GM12874 (cell line): ENCODE data around the gene SHC3.

ENCODE experiments used
- TF ChIP-seq, protein P1 (sequence below): IDR thresholded peaks from 2 replicates; pipeline ENCODE4 v1.5.1; 2011; ENCODE audit warnings: low read depth, mild to moderate bottlenecking, control low read depth, low read length, moderate library complexity; ENCODE audit not compliant: insufficient read depth

The SHC3 gene

DNA sequence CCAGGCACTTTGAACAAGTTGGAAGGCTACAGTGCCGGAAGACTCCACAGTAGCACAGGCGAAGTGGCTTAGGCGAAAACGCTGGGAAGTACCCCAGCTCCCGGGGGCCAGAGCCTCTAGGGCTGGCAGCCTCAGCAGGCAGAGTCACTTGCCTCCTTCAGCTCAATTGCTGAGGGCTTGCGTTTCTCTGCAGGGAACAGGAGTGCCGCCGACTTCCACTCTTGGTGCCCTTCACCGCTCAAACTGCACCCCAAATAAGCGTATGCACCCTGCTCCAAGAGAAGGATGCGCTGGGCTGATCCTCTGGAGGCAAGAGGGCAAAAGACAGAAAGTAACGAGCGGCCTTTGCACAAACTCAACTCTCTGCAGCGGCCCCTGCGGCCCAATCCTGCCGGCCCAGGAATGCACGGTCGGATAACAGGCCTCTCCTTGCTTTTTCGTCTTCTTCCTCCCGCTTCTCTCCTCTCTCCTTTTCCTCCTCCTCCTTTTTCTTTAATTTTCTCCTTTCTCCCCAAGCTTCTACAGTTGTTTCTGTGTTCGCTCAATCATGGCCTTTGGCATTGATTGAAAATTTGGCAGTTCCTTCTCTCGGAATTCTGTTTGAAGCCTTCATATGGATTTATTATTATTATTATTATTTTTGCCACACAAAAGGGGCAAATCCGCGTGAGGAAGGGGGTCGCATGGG, 188.4 kb downstream of the SHC3 start:
- TF ChIP-seq, protein P1, sequence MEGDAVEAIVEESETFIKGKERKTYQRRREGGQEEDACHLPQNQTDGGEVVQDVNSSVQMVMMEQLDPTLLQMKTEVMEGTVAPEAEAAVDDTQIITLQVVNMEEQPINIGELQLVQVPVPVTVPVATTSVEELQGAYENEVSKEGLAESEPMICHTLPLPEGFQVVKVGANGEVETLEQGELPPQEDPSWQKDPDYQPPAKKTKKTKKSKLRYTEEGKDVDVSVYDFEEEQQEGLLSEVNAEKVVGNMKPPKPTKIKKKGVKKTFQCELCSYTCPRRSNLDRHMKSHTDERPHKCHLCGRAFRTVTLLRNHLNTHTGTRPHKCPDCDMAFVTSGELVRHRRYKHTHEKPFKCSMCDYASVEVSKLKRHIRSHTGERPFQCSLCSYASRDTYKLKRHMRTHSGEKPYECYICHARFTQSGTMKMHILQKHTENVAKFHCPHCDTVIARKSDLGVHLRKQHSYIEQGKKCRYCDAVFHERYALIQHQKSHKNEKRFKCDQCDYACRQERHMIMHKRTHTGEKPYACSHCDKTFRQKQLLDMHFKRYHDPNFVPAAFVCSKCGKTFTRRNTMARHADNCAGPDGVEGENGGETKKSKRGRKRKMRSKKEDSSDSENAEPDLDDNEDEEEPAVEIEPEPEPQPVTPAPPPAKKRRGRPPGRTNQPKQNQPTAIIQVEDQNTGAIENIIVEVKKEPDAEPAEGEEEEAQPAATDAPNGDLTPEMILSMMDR = no peak

DNA sequence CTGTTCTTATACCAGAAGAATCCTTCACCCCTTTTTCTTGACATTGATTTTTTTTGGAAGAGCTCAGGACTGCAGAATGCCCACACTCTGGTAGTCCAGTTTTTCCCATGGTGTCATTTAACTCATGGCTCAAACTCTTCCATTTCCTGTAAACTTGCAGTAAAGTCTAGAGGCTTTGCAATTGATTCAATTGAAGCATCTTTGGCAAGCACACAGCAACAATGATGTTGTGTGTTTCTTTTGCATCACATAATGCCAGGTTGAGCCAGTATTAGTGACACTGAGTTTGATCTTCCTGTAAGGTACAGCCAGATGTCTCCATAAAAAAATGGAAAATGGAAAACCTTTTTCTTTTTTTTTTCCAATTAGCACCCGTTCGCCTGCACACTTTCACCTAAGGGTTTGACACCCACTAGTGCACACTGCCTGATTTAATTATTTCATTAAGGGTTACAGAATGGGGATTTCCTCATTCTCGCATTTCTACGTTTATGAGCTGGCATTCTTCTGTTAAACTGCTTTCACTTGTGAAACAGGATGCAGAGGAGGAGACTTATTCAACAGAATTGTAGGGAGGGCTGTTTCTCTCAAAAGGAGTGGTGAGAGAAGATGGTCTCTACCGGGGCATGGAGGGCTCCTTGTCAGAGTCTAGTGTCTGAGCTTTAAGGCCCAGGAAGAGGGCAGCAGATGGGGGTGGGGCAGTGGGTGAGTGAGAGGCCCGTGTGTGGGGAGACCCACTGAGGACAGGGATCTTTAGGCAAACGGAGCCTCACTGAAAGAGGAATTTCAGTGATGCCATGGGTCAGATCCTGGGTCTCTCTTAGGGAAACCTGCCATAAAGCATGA, 189.6 kb downstream of the SHC3 start:
- TF ChIP-seq, protein P1 = no peak

DNA sequence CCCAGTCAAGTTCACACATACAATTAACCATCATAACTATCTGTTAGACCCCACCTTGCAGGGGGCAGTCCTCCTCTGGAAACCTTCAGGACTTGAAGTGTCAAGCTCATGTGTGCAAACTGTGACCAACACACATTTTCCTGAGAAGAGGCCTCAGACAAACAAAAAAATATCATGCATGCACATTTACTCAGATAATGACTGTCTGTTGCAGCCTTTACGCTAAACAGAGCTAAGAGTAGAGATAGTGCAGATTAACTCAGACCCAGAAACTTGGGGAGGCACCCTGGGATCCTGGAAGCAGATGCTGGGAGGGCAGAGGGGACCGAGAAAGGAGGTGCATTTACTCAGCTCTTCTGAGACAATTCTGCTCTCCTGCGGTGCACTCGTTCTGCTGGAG, 191.0 kb downstream of the SHC3 start:
- TF ChIP-seq, protein P1 = no peak

DNA sequence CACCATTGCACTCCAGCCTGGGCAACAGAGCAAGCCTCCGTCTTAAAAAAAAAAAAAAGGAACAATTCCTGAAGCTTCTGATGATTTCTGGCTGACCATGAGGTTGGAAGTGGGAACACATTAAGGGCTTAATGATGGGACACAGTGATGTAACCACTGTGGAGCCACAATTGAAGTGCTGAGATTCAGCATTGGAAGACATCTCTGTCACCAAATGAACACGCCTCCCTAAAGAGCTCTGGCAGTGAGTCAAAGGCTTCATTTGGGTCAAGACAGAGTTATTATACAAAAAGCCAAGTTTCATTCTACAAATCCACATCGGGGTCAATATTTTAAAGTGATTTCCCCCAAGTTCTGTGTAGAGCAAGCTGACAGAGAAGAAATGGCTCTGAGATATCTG, 191.8 kb downstream of the SHC3 start:
- TF ChIP-seq, protein P1 = no peak

DNA sequence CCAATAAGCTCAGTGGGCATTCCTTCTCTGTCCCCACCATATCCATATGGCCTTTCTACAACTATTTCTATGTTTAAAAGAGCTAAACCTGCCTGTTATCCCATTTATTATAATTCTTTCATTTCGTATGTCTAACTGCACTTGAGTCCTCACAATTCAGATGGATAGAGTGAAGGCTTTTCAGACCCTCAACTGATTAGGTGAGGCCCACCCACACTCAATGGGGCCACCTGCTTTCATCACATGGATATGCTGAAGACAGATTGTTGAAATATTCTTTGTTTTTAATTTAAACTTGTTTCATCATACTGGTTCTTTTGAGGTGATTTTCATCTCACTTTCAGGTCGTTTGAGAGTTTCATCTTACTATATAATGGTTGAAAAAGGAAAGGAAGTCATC, 193.0 kb downstream of the SHC3 start:
- TF ChIP-seq, protein P1 = no peak

DNA sequence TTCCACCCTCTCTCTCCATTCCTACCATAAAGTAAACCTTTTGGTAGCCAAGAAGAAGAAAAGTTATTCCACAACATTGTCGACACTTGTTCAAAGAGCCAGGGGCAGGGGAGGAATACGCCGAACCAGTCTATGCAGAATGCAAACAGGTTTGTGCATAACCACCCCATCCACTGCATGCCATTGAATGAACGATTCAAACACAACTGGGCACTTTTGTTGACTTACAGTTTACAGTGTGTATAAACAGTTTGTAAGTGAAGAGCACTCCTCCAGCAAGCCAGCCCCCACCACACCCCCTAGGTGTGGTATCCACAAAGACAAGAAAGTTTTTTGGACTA, 194.1 kb downstream of the SHC3 start:
- TF ChIP-seq, protein P1 = no peak

DNA sequence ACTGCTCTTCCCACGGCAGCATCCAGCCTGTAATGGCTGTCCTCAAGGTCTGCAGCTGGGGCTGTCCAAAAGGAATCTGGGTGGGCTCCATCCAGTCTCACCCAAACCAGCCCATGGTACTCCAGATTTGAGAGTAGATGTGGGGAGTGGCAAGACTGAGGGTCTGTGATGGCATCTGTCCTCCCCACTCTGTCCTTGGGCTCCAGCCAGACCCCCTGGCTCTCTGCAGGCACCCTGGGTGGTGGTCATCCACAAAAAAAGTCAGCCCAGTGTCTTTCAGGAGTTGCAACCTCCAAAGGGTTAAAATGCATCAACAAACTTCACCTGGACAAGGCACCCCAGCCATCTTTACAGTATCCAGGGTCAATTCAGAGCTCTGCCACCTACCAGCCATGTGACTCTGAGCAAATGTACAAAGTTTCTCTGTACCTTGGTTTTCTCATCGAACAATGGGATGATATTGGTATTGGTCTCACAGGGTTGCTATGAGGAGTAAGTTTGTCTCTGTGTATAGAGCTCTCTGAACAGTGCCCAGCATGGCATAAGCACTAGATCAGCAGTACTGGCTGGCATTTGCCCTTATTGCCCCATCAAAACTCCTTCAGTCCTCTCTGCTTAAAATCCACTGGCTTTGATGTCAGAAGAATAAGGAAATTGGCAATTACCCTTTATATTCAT, 194.6 kb downstream of the SHC3 start:
- TF ChIP-seq, protein P1 = no peak
